DMS114 treated with DMSO at 0.1 percent for 48 hours (cell line): ENCODE measurements around the gene ACSS1.
A peak's percentile ranks its signal among the peaks of the same experiment; 100 is the strongest.

Source experiments
- DNase-seq: peaks from one replicate; lab custom pipeline; 2025; ENCODE audit not compliant: unreplicated experiment; lab: John Stamatoyannopoulos, UW

The ACSS1 gene

GRCh38 chr20:25058051-25058846 is at the start of gene ACSS1:
Gene ACSS1 (minus strand): TSS chr20:25058139. CDS start chr20:25058102, 37 bp downstream.
- no peak for DNase-seq

- no peak for DNase-seq
Observed at GRCh38 chr20:25103526-25103925, 45.6 kb upstream of the ACSS1 start.

- no peak for DNase-seq
Observed at GRCh38 chr20:25100914-25101313, 43.0 kb upstream of the ACSS1 start.

GRCh38 chr20:25099601-25100140 is 41.7 kb upstream of the ACSS1 start:
- DNase-seq: no peak

GRCh38 chr20:25097498-25097897 is 39.6 kb upstream of the ACSS1 start:
- no peak for DNase-seq

GRCh38 chr20:25090492-25091429 is 32.8 kb upstream of the ACSS1 start:
- DNase-seq: no peak

- no peak for DNase-seq
Observed at GRCh38 chr20:25089662-25090061, 31.7 kb upstream of the ACSS1 start.

- no peak for DNase-seq
Observed at GRCh38 chr20:25089096-25089495, 31.2 kb upstream of the ACSS1 start.

- no peak for DNase-seq
Observed at GRCh38 chr20:25088267-25088666, 30.3 kb upstream of the ACSS1 start.

- DNase-seq: no peak
Observed at GRCh38 chr20:25087186-25087929, 29.4 kb upstream of the ACSS1 start.

- DNase-seq: no peak
Observed at GRCh38 chr20:25085756-25086495, 28.0 kb upstream of the ACSS1 start.

GRCh38 chr20:25084626-25085187 is 26.8 kb upstream of the ACSS1 start:
- DNase-seq: no peak

- DNase-seq: no peak
Observed at GRCh38 chr20:25083773-25084625, 26.1 kb upstream of the ACSS1 start.

- DNase-seq: peak; percentile 5
Observed at GRCh38 chr20:25083141-25083772, 25.3 kb upstream of the ACSS1 start.

- no peak for DNase-seq
Observed at GRCh38 chr20:25082498-25082873, 24.5 kb upstream of the ACSS1 start.

- no peak for DNase-seq
Observed at GRCh38 chr20:25081730-25082497, 24.0 kb upstream of the ACSS1 start, which contains the start of gene VSX1. Gene VSX1 (minus strand): TSS chr20:25082141. CDS start chr20:25082096, 45 bp downstream.

- DNase-seq: no peak
Observed at GRCh38 chr20:25081065-25081729, 23.3 kb upstream of the ACSS1 start.
